HG03196 (cell line): ENCODE measurements around the gene IMMT.

Source experiments
- ATAC-seq: cut with Tn5 transposase; IDR thresholded peaks from one replicate; pipeline ENCODE4 v1.9.1; 2021; ENCODE audit not compliant: unreplicated experiment

The IMMT gene

GRCh38 chr2:86226636-86227520, 31.6 kb upstream of the IMMT start:
- no peak for ATAC-seq

GRCh38 chr2:86226070-86226469, 30.8 kb upstream of the IMMT start:
- no peak for ATAC-seq

GRCh38 chr2:86225581-86225980, 30.3 kb upstream of the IMMT start:
- no peak for ATAC-seq

GRCh38 chr2:86224645-86225355, 29.5 kb upstream of the IMMT start:
- ATAC-seq, result no peak

- no peak for ATAC-seq
Measured at GRCh38 chr2:86223927-86224560, 28.8 kb upstream of the IMMT start.

GRCh38 chr2:86223140-86223926, 28.1 kb upstream of the IMMT start:
- no peak for ATAC-seq

- ATAC-seq, result no peak
Measured at GRCh38 chr2:86221066-86221684, 25.9 kb upstream of the IMMT start.

- ATAC-seq, result no peak
Measured at GRCh38 chr2:86219896-86220295, 24.6 kb upstream of the IMMT start.

GRCh38 chr2:86218124-86218523, 22.9 kb upstream of the IMMT start:
- no peak for ATAC-seq

GRCh38 chr2:86216575-86217555, 21.6 kb upstream of the IMMT start:
- no peak for ATAC-seq

GRCh38 chr2:86214503-86214832, 19.2 kb upstream of the IMMT start:
- ATAC-seq, result no peak

GRCh38 chr2:86213699-86214502, 18.6 kb upstream of the IMMT start:
- ATAC-seq, result no peak

GRCh38 chr2:86213056-86213455, 17.8 kb upstream of the IMMT start:
- ATAC-seq, result no peak

- ATAC-seq, result no peak
Measured at GRCh38 chr2:86211796-86212188, 16.5 kb upstream of the IMMT start.

- ATAC-seq, result no peak
Measured at GRCh38 chr2:86211033-86211795, 16.0 kb upstream of the IMMT start.

- ATAC-seq, result no peak
Measured at GRCh38 chr2:86204458-86204857, 9.2 kb upstream of the IMMT start.

GRCh38 chr2:86203614-86204013, 8.4 kb upstream of the IMMT start:
- ATAC-seq, result no peak

- ATAC-seq, result no peak
Measured at GRCh38 chr2:86202702-86203101, 7.4 kb upstream of the IMMT start.
